ENCODE measurements around the gene LAYN. TPM values are rescaled to one million over a fixed set of nuclear protein-coding genes. Genes with fewer than 3 reads are reported as not detected.

The LAYN gene
- total RNA-seq, 1 donor from 2014 or later: 2.8 TPM

- TF ChIP-seq CTCF (IDR thresholded peaks at IDR 0.05; ENCODE audit: borderline replicate concordance): no peak
- intact Hi-C loops (cut with micrococcal nuclease): no loop called here
- no peak overlapping the region for H3K4me3 ChIP-seq
Measured at GRCh38 chr11:111510311-111510710, 30.2 kb upstream of the LAYN start.

GRCh38 chr11:111512296-111513239, 28.0 kb upstream of the LAYN start, which contains the start of gene BTG4:
Gene BTG4, minus strand, starts transcription at chr11:111512386. Its CDS starts 13,610 bp downstream, at chr11:111498776.
- peaks cover 64% of the 10 kb centered on the region for H3K27me3 ChIP-seq (ENCODE audit: low read depth)
- no peak within 1 kb of the TSS for H3K27ac ChIP-seq (replicated peaks)
- intact Hi-C loops (cut with micrococcal nuclease): no loop called here
- no peak for DNase-seq
- no peaks in the 10 kb centered on the region for H3K9me3 ChIP-seq (replicated peaks)
- no peaks in the 10 kb centered on the region for H3K36me3 ChIP-seq
- peak within 1 kb of the TSS; percentile 64 for H3K4me3 ChIP-seq
- no peak for TF ChIP-seq CTCF (IDR thresholded peaks at IDR 0.05; ENCODE audit: borderline replicate concordance)
- peaks cover 23% of the 10 kb centered on the region for H3K4me1 ChIP-seq

More at GRCh38 chr11:111510311-111510710, 30.2 kb upstream of the LAYN start:
- Histone ChIP-seq H3K36me3 (no peaks in the 10 kb centered on the region), H3K4me1 (peaks cover 23% of the 10 kb centered on the region), H3K27ac (replicated peaks) (no peak overlapping the region), H3K27me3 (ENCODE audit: low read depth) (peaks cover 64% of the 10 kb centered on the region), H3K9me3 (replicated peaks) (no peaks in the 10 kb centered on the region)
- DNase-seq: no peak

GRCh38 chr11:111513240-111513605, 27.3 kb upstream of the LAYN start:
- H3K27me3 ChIP-seq (ENCODE audit: low read depth): peaks cover 64% of the 10 kb centered on the region
- intact Hi-C loops (cut with micrococcal nuclease): no loop called here

GRCh38 chr11:111514216-111515031, 26.1 kb upstream of the LAYN start, which contains the start of gene HOATZ:
Gene HOATZ, plus strand, starts transcription at chr11:111514778. Its CDS starts 7 bp downstream, at chr11:111514785.
- H3K27ac ChIP-seq (replicated peaks): no peak within 1 kb of the TSS
- peak within 1 kb of the TSS; percentile 27 for H3K4me3 ChIP-seq
- TF ChIP-seq CTCF (IDR thresholded peaks at IDR 0.05; ENCODE audit: borderline replicate concordance): no peak
- no peaks in the 10 kb centered on the region for H3K9me3 ChIP-seq (replicated peaks)
- H3K36me3 ChIP-seq: no peaks in the 10 kb centered on the region
- H3K27me3 ChIP-seq (ENCODE audit: low read depth): peaks cover 56% of the 10 kb centered on the region
- peaks cover 23% of the 10 kb centered on the region for H3K4me1 ChIP-seq
- DNase-seq: no peak
- intact Hi-C loops (cut with micrococcal nuclease): no loop called here

More at GRCh38 chr11:111513240-111513605, 27.3 kb upstream of the LAYN start:
- H3K4me1 ChIP-seq: peaks cover 23% of the 10 kb centered on the region
- peak overlapping the region; percentile 64 for H3K4me3 ChIP-seq
- H3K36me3 ChIP-seq: no peaks in the 10 kb centered on the region
- no peak for DNase-seq
- H3K27ac ChIP-seq (replicated peaks): no peak overlapping the region
- no peak for TF ChIP-seq CTCF (IDR thresholded peaks at IDR 0.05; ENCODE audit: borderline replicate concordance)
- H3K9me3 ChIP-seq (replicated peaks): no peaks in the 10 kb centered on the region

DNA sequence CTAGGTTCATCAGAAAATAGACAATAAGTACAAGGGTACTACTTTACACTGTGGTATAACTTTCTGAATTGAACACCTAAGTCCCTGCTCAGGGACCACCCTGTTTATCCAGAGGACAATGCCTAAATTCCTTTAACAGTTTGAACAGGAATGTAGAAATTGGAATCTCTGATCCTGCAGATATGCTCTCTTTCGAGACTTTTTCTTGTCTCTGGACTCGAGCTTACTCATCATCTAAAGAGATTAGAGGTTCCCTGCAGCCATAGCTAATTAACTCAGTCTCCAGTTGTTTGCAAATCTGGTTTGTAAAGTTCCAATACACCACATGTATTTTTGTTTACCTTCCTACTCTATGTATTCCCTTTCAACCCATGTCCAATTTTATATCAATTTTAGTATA, 24.9 kb upstream of the LAYN start:
- no peak for TF ChIP-seq CTCF (IDR thresholded peaks at IDR 0.05; ENCODE audit: borderline replicate concordance)
- Histone ChIP-seq H3K4me3 (no peak overlapping the region), H3K27ac (replicated peaks) (no peak overlapping the region), H3K36me3 (no peaks in the 10 kb centered on the region), H3K27me3 (ENCODE audit: low read depth) (peaks cover 45% of the 10 kb centered on the region), H3K9me3 (replicated peaks) (no peaks in the 10 kb centered on the region), H3K4me1 (peaks cover 23% of the 10 kb centered on the region)
- intact Hi-C loops (cut with micrococcal nuclease): no loop called here
- no peak for DNase-seq

Data from left ventricle myocardium inferior (tissue), 1 donor.